ENCODE results near the gene TOX2.

Gene TOX2

DNA sequence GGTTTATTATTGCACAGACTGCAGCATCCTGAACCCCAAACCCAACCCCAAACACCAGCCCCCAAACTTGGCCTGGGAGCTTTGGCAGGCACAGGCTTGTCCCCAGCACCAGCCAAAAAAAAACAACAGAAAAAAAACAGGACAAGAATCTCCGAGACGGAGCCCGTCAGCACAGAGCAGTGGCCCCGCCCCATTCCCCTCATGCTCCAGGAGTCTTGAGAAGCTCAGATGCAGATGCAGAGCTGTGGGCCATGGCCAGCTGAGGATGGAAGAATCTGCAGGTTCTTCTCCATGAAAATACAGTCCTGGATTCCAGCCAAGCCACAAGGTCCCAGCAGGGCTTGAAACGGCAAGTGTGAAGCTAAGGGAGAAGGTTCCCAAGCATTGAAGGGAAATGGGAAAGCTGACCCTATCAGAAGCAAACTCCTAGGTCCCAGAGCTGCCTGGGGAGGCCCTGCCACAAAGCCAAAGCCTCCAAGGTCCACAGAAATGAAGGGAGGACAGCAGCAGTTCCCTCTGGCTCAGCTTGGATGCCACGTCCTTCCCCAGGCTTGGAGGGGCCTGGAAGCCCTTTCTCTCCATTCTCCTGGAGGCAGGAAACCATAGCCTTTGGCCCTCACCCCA is 197.2 kb downstream of the TOX2 start:
- H3K36me3 ChIP-seq: no peaks in the 10 kb centered on the region
- no peaks in the 10 kb centered on the region for H3K4me1 ChIP-seq
- DNase-seq: no peak
- H3K27me3 ChIP-seq: peaks cover 10% of the 10 kb centered on the region
- no peak overlapping the region for H3K4me3 ChIP-seq (ENCODE audit: low read depth, low read length)
- no peaks in the 10 kb centered on the region for H3K9me3 ChIP-seq
- TF ChIP-seq, protein P1, sequence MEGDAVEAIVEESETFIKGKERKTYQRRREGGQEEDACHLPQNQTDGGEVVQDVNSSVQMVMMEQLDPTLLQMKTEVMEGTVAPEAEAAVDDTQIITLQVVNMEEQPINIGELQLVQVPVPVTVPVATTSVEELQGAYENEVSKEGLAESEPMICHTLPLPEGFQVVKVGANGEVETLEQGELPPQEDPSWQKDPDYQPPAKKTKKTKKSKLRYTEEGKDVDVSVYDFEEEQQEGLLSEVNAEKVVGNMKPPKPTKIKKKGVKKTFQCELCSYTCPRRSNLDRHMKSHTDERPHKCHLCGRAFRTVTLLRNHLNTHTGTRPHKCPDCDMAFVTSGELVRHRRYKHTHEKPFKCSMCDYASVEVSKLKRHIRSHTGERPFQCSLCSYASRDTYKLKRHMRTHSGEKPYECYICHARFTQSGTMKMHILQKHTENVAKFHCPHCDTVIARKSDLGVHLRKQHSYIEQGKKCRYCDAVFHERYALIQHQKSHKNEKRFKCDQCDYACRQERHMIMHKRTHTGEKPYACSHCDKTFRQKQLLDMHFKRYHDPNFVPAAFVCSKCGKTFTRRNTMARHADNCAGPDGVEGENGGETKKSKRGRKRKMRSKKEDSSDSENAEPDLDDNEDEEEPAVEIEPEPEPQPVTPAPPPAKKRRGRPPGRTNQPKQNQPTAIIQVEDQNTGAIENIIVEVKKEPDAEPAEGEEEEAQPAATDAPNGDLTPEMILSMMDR (IDR thresholded peaks at IDR 0.05; ENCODE audit: low read depth, low read length): no peak

DNA sequence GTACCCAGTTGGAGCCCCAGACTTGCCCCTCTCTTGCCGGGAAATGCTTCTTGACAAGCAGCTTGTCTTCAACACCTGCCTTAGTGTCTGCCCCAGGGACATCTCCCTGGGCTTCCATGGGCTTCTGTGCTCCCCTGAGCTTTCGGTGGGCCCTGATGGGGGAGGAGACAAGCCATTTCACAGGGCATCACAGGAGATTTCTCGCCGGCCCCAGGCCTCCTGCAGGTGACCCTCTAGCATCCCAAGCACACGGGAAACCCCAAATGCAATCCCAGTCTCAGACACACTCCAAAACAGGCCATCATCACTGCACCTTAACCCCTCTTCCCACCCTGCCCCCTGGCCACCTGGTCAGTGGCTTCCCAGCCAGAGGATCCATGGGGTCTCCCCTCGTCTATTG is 197.8 kb downstream of the TOX2 start:
- Histone ChIP-seq H3K4me3 (ENCODE audit: low read depth, low read length) (no peak overlapping the region), H3K9me3 (no peaks in the 10 kb centered on the region), H3K36me3 (no peaks in the 10 kb centered on the region), H3K27me3 (peaks cover 10% of the 10 kb centered on the region), H3K4me1 (no peaks in the 10 kb centered on the region)
- TF ChIP-seq, protein P1 (IDR thresholded peaks at IDR 0.05; ENCODE audit: low read depth, low read length): no peak
- no peak for DNase-seq

DNA sequence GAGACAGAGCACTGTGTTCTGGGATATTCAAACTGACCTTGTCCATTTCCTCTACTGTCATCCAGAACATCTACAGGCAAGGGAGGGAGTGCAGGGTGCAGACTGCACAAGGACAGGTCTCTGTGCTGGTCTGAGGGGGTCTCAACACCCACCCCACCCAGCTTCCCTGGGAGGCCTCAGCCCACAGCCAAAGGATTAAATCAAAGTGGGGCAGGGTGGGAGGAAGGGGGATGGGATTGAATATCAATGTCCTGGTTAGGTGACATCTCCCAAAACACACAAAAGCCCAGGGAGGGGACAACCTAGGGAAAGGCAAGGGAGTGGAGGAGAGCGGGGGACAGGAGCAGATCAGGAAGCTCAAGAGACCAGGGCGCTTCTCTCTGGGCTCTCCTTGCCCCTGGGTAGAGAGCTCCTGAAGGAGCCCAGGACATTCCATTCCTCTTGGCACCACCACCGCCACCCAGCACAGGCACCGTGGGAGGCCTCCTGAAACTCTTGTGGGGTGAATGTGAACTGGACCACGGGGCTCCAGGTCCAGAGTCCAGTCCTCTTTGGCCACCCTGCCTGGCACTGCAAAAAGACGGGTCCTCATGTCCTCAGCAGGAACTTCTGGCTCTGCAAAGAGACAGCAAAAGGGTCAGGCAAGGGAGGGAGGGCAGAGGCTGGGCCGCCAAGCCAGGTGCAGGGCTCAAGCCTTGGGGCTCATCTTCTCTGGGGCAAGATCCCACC is 198.4 kb downstream of the TOX2 start:
- Histone ChIP-seq H3K4me3 (ENCODE audit: low read depth, low read length) (no peak overlapping the region), H3K9me3 (no peaks in the 10 kb centered on the region), H3K4me1 (no peaks in the 10 kb centered on the region), H3K36me3 (no peaks in the 10 kb centered on the region), H3K27me3 (peaks cover 10% of the 10 kb centered on the region)
- no peak for DNase-seq
- TF ChIP-seq, protein P1 (IDR thresholded peaks at IDR 0.05; ENCODE audit: low read depth, low read length): no peak

DNA sequence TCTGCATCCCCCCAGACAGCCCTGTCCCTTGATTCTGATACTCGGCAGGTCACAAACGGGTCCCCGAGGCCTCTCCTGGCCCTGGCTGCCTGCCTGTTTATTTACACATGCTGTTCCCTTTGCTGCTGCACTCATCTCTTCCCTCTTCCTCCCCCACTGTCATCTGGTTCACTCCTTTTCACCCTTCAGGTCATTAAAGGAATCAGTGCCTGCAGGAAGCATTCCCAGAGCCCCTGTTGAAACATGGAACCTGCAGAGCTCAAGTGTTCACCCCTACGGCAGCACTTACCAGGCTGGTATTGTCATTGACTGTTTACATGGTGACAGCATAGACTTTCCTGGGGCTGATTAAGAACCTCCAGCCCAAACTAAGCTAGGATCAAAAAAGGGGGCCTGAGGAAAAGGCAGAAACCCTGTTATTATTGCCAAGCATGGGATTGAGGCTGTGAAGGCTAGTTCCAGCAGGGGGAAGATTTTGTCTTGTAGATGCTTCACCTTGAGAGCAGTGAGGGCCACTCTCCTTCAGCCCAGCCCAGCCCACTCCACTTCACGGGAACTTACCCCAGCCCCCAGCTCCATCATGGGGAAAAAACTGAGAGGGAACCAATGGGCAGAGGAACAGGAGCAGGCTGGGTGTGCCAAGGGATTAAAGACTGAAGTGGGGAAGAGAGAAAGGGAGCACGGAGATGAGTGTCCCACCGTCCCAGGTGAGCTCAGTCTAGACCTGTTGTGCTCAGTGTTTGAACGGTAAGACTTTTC is 199.1 kb downstream of the TOX2 start:
- TF ChIP-seq, protein P1 (IDR thresholded peaks at IDR 0.05; ENCODE audit: low read depth, low read length): no peak
- no peaks in the 10 kb centered on the region for H3K9me3 ChIP-seq
- DNase-seq: no peak
- H3K27me3 ChIP-seq: peaks cover 10% of the 10 kb centered on the region
- no peaks in the 10 kb centered on the region for H3K4me1 ChIP-seq
- no peaks in the 10 kb centered on the region for H3K36me3 ChIP-seq
- no peak overlapping the region for H3K4me3 ChIP-seq (ENCODE audit: low read depth, low read length)

DNA sequence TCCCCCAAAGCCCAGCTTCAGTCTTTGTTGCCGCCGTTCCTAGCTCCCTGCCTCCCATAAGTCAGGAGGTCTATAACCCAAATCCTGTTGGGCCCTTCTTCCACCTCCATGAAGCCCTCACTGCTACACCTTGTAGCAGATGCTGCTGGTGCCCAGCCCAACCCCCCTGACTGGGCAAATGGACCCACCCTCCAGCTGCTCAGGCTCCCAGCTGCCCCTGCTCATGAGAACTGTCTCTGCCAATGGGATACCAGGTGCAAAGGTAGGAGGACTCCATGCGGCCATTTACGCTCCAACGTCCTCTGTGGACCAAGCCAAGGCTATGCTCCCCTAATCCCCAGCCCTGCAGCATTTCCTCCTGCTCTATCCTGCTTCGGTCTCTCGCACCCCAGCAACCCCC is 200.5 kb downstream of the TOX2 start:
- TF ChIP-seq, protein P1 (IDR thresholded peaks at IDR 0.05; ENCODE audit: low read depth, low read length): no peak
- Histone ChIP-seq H3K4me3 (ENCODE audit: low read depth, low read length) (no peak overlapping the region), H3K4me1 (no peaks in the 10 kb centered on the region), H3K9me3 (no peaks in the 10 kb centered on the region), H3K27me3 (peaks cover 10% of the 10 kb centered on the region), H3K36me3 (no peaks in the 10 kb centered on the region)
- DNase-seq: no peak

All from BE2C (cell line).